ENCODE measurements around the gene ARHGEF38.

ARHGEF38 gene

DNA sequence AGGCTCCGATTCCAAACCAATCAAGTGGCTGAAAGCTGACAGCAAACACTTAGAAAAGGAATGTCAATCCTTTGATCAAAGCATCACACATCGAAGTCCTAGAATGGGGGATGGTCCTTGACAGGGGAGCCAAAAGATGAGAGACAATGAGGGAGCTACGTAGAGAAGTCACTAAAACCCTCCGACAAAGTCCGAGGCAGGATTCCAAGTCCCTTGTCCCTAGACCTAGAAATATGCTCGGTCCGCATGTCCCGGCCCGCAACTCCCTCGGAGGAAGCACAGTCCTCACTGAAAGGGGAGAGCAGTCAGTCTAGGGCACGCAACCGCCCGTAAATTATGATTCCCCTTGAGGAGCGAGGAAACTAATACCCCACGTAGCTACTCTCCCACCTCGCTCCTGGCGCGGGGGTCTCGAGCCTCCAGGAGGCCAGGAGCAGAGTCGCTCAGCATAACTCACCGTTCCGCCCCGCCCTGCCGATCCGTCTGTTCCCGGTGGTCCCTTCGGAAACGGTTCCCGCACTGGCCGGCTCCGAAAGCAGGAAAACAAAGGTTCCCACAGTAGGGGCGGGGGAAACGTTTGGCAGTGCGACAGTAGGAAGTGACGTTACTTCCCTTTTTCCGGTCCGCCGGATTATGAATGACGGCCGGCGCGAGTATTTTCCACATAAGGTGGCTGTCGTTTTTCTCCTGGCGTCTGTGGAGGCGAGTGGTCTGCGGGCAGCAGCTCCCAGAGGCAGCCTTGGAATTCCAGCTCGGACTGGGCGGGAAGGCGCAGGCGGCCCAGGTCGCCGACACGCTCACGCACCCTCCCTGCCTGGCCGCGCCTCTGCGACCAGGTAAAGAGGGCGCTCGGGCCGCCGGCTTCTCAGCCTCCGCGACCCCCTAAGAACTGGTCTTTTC lies 156.0 kb downstream of the ARHGEF38 start, which contains the start of the genes GSTCD and INTS12 (continued):
- TF ChIP-seq, protein P1, sequence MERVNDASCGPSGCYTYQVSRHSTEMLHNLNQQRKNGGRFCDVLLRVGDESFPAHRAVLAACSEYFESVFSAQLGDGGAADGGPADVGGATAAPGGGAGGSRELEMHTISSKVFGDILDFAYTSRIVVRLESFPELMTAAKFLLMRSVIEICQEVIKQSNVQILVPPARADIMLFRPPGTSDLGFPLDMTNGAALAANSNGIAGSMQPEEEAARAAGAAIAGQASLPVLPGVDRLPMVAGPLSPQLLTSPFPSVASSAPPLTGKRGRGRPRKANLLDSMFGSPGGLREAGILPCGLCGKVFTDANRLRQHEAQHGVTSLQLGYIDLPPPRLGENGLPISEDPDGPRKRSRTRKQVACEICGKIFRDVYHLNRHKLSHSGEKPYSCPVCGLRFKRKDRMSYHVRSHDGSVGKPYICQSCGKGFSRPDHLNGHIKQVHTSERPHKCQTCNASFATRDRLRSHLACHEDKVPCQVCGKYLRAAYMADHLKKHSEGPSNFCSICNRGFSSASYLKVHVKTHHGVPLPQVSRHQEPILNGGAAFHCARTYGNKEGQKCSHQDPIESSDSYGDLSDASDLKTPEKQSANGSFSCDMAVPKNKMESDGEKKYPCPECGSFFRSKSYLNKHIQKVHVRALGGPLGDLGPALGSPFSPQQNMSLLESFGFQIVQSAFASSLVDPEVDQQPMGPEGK (tag by site-specific recombination; IDR thresholded peaks at IDR 0.05): peak; percentile 69
- TF ChIP-seq ZNF350 (tag by site-specific recombination; IDR thresholded peaks at IDR 0.05) (no peak), ZNF23 (tag by site-specific recombination; IDR thresholded peaks at IDR 0.05; ENCODE audit: borderline replicate concordance) (0 out of 2 replicates have a peak, but pooled peaks have one; percentile 34), ZNF571 (tag by site-specific recombination; IDR thresholded peaks at IDR 0.05) (no peak), ZNF394 (tag by site-specific recombination; IDR thresholded peaks at IDR 0.05; ENCODE audit: borderline replicate concordance) (peak; percentile 86), HOXA7 (CRISPR knock-in tag; IDR thresholded peaks at IDR 0.05; ENCODE audit: borderline replicate concordance) (no peak), ZNF776 (tag by site-specific recombination; IDR thresholded peaks at IDR 0.05; ENCODE audit: borderline replicate concordance) (no peak), ZNF768 (tag by site-specific recombination; IDR thresholded peaks at IDR 0.05) (no peak), ZNF19 (tag by site-specific recombination; IDR thresholded peaks at IDR 0.05; ENCODE audit: low read depth) (no peak), ZNF423 (tag by site-specific recombination; IDR thresholded peaks at IDR 0.05) (no peak), ZFP3 (tag by site-specific recombination; IDR thresholded peaks at IDR 0.05; ENCODE audit: low read depth) (no peak), ZNF2 (tag by site-specific recombination; IDR thresholded peaks at IDR 0.05) (peak; percentile 97), ZNF175 (tag by site-specific recombination; IDR thresholded peaks at IDR 0.05) (no peak), ZNF335 (tag by site-specific recombination; conservative IDR thresholded peaks at IDR 0.05) (peak; percentile 79), ZNF707 (tag by site-specific recombination; IDR thresholded peaks at IDR 0.05) (no peak), ZNF610 (tag by site-specific recombination; IDR thresholded peaks at IDR 0.05; ENCODE audit: borderline replicate concordance) (0 out of 2 replicates have a peak, but pooled peaks have one; percentile 39), SCRT1 (tag by site-specific recombination; IDR thresholded peaks at IDR 0.05; ENCODE audit: borderline replicate concordance) (no peak), ZNF311 (tag by site-specific recombination; IDR thresholded peaks at IDR 0.05; ENCODE audit: borderline replicate concordance) (no peak)
- TF ChIP-seq, protein P2, sequence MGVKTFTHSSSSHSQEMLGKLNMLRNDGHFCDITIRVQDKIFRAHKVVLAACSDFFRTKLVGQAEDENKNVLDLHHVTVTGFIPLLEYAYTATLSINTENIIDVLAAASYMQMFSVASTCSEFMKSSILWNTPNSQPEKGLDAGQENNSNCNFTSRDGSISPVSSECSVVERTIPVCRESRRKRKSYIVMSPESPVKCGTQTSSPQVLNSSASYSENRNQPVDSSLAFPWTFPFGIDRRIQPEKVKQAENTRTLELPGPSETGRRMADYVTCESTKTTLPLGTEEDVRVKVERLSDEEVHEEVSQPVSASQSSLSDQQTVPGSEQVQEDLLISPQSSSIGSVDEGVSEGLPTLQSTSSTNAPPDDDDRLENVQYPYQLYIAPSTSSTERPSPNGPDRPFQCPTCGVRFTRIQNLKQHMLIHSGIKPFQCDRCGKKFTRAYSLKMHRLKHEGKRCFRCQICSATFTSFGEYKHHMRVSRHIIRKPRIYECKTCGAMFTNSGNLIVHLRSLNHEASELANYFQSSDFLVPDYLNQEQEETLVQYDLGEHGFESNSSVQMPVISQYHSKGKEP (tag by site-specific recombination; IDR thresholded peaks at IDR 0.05): peak; percentile 71; the same call in 1 of the 2 replicates
- TF ChIP-seq, protein P3, sequence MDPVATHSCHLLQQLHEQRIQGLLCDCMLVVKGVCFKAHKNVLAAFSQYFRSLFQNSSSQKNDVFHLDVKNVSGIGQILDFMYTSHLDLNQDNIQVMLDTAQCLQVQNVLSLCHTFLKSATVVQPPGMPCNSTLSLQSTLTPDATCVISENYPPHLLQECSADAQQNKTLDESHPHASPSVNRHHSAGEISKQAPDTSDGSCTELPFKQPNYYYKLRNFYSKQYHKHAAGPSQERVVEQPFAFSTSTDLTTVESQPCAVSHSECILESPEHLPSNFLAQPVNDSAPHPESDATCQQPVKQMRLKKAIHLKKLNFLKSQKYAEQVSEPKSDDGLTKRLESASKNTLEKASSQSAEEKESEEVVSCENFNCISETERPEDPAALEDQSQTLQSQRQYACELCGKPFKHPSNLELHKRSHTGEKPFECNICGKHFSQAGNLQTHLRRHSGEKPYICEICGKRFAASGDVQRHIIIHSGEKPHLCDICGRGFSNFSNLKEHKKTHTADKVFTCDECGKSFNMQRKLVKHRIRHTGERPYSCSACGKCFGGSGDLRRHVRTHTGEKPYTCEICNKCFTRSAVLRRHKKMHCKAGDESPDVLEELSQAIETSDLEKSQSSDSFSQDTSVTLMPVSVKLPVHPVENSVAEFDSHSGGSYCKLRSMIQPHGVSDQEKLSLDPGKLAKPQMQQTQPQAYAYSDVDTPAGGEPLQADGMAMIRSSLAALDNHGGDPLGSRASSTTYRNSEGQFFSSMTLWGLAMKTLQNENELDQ (tag by site-specific recombination; IDR thresholded peaks at IDR 0.05; ENCODE audit: low read depth): no peak
- TF ChIP-seq, protein P4, sequence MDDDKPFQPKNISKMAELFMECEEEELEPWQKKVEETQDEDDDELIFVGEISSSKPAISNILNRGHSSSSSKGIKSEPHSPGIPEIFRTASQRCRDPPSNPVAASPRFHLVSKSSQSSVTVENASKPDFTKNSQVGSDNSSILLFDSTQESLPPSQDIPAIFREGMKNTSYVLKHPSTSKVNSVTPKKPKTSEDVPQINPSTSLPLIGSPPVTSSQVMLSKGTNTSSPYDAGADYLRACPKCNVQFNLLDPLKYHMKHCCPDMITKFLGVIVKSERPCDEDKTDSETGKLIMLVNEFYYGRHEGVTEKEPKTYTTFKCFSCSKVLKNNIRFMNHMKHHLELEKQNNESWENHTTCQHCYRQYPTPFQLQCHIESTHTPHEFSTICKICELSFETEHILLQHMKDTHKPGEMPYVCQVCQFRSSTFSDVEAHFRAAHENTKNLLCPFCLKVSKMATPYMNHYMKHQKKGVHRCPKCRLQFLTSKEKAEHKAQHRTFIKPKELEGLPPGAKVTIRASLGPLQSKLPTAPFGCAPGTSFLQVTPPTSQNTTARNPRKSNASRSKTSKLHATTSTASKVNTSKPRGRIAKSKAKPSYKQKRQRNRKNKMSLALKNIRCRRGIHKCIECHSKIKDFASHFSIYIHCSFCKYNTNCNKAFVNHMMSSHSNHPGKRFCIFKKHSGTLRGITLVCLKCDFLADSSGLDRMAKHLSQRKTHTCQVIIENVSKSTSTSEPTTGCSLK (tag by site-specific recombination; IDR thresholded peaks at IDR 0.05): no peak
- TF ChIP-seq, protein P5, sequence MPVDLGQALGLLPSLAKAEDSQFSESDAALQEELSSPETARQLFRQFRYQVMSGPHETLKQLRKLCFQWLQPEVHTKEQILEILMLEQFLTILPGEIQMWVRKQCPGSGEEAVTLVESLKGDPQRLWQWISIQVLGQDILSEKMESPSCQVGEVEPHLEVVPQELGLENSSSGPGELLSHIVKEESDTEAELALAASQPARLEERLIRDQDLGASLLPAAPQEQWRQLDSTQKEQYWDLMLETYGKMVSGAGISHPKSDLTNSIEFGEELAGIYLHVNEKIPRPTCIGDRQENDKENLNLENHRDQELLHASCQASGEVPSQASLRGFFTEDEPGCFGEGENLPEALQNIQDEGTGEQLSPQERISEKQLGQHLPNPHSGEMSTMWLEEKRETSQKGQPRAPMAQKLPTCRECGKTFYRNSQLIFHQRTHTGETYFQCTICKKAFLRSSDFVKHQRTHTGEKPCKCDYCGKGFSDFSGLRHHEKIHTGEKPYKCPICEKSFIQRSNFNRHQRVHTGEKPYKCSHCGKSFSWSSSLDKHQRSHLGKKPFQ (tag by site-specific recombination; IDR thresholded peaks at IDR 0.05): peak; percentile 63; the same call in 1 of the 2 replicates
- TF ChIP-seq, protein P6, sequence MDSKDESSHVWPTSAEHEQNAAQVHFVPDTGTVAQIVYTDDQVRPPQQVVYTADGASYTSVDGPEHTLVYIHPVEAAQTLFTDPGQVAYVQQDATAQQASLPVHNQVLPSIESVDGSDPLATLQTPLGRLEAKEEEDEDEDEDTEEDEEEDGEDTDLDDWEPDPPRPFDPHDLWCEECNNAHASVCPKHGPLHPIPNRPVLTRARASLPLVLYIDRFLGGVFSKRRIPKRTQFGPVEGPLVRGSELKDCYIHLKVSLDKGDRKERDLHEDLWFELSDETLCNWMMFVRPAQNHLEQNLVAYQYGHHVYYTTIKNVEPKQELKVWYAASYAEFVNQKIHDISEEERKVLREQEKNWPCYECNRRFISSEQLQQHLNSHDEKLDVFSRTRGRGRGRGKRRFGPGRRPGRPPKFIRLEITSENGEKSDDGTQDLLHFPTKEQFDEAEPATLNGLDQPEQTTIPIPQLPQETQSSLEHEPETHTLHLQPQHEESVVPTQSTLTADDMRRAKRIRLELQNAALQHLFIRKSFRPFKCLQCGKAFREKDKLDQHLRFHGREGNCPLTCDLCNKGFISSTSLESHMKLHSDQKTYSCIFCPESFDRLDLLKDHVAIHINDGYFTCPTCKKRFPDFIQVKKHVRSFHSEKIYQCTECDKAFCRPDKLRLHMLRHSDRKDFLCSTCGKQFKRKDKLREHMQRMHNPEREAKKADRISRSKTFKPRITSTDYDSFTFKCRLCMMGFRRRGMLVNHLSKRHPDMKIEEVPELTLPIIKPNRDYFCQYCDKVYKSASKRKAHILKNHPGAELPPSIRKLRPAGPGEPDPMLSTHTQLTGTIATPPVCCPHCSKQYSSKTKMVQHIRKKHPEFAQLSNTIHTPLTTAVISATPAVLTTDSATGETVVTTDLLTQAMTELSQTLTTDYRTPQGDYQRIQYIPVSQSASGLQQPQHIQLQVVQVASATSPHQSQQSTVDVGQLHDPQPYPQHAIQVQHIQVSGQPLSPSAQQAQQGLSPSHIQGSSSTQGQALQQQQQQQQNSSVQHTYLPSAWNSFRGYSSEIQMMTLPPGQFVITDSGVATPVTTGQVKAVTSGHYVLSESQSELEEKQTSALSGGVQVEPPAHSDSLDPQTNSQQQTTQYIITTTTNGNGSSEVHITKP (tag by site-specific recombination; IDR thresholded peaks at IDR 0.05): peak; percentile 65

Data from HEK293 (cell line).